Islet of Langerhans (tissue), 1 donor: ENCODE measurements around the gene USP3.
A peak's percentile ranks its signal among the peaks of the same experiment; 100 is the strongest.

Experiments
- FAIRE-seq: peaks from one replicate; lab custom pipeline; 2011; peaks lifted over from hg19 to GRCh38; lab: Jason Lieb, UNC

Gene USP3

GRCh38 chr15:63595688-63596087 lies 91.3 kb downstream of the USP3 start:
- no peak for FAIRE-seq

DNA sequence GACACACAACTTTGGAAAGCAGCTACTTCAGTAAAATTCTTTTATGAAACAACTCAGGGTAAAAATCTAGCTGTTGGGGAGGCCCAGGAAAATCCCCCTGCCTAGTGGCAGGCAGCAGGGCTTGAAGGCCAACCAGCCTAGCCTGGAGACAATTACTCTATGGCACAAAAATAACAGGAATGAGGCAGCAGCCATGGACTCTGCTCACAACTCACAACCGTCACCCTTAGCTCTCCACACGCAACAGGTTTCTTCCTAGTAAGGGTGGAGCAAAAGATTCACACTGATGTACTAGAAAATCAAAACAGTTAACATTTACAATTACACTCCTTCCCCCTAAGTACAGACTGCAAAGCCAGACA lies 92.3 kb downstream of the USP3 start:
- FAIRE-seq: no peak

DNA sequence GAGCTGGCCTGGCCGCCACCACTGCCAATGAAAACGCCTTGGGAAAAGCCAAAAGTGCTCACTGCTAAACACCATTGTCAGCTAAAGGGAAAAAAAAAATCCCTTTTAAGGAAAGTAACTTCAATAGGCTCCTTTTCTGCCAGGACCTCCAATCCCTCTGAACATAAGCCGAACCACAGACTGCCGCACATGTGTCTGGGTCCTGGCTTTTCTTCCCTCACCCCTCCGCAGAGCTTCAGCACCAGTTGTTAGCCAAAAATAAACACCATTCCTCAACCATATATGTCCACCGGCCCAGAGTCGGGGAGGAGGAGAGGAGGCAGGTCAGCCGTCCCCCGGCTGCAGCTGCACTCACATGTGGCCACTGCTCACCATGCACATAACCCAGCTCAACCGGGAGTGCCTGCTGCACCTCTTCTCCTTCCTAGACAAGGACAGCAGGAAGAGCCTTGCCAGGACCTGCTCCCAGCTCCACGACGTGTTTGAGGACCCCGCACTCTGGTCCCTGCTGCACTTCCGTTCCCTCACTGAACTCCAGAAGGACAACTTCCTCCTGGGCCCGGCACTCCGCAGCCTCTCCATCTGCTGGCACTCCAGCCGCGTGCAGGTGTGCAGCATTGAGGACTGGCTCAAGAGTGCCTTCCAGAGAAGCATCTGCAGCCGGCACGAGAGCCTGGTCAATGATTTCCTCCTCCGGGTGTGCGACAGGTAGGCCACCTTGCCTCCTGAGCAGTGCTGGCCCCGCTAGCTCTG lies 92.8 kb downstream of the USP3 start, which contains the start of gene FBXL22:
FBXL22 (plus strand) TSS at position 350 of the 753 bp plus-strand sequence; CDS start at position 356, 6 bp downstream.
- no peak for FAIRE-seq

GRCh38 chr15:63597821-63598220 lies 93.4 kb downstream of the USP3 start:
- FAIRE-seq: no peak

GRCh38 chr15:63598473-63599400 lies 94.3 kb downstream of the USP3 start:
- no peak for FAIRE-seq

DNA sequence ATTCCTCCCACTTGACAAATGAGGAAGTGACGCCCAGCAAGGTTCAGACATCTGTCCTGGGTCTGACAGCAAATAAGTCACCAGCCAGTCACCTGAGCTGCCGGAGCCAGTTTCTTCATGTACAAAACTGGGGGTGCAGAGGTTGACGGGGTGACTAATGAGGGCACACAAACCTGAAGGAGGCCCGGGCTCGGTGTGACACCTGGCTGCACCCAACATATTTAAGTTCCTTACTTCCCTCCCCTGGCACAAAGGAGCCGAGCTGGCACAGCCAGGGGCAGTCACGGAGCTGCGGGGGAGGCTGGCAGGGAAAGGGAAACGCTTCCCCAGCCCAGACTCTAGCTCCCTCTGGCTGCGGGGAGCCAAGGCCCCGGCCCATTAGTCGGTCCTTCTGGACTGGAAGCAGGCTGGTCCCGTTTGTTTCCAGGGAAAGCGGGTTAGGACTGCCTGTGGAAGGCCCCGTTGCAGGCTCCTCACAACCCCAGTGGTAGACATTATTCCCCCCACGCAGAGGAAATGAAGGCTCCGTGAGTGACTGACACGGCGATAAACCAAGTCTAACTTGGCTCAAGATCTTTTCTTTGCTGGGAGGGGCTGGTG lies 95.1 kb downstream of the USP3 start:
- no peak for FAIRE-seq

DNA sequence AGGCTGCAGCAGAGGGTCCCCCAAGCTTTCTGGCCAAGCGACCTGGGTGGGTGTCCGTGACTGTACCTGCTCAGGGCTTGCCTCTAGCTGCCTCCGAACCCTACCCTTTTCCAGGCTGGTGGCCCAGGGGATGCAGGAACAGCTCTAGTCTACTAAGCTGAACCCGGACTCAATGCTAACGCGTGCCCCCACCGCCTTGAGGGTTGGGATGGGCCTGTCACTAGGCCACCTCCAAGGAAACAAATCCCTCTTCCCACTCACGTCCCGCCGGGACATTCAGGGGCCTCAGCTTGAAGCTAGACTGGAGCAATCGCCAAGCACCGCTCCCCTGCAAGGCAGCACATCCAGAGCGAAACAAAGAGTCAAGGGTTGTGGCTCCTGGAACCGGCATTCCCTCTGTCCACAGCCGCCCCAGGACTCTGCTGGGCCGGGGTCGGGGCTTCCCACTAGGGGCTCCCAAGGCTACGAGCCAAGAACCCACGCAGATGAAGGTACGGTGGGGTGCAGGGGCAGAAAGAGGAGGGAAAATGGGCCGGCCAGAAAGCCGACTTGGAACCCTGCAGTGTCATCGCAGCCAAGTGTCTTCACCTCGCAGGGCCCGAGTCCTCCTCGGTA lies 95.7 kb downstream of the USP3 start:
- no peak for FAIRE-seq

- FAIRE-seq: no peak
These were observed 96.2 kb downstream of the USP3 start for GRCh38 chr15:63600616-63601025.

- FAIRE-seq: no peak
These were observed 96.8 kb downstream of the USP3 start for GRCh38 chr15:63601026-63601703.

DNA sequence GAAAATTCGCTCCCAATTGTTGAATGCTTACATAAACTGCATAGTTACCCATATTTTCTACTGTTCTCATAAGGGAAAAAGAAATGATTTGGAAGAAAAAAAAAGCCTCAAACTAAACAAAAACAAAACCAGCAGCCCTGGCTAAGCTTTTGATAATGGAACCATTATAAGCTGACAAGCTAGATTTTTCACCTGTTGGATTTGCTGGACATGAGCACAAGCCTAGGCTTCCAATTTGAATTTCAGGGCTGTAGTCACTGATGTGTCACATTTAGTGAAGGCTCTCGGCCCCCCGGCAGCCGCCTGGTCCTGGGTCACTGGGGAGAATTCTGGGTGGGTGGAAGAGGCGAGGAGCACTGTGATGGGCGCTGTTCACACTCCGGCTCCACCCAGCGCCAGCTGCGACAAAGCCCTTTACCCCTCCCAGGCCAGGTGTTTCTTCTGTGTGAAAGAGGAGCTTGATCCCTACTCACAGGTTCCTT lies 97.4 kb downstream of the USP3 start:
- FAIRE-seq: no peak

DNA sequence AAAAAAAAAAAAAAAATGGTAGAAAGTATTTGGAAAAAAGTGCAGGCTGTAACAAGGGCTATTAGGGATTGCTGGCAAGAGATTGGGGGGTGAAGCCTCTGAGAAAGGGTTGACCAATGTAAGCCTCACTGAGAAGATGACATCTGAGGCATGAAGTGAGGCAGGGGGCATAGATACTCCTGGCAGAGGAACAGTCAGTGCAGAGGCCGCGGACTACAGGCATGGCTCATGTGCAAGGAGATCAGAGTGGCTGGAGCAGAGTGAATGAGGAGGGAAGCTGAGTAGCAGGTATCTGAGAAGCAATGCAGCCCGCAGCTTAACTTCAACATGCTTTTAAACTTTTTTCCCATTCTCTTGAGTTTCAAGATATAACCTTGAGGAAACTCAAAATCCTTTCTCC lies 98.2 kb downstream of the USP3 start:
- no peak for FAIRE-seq

DNA sequence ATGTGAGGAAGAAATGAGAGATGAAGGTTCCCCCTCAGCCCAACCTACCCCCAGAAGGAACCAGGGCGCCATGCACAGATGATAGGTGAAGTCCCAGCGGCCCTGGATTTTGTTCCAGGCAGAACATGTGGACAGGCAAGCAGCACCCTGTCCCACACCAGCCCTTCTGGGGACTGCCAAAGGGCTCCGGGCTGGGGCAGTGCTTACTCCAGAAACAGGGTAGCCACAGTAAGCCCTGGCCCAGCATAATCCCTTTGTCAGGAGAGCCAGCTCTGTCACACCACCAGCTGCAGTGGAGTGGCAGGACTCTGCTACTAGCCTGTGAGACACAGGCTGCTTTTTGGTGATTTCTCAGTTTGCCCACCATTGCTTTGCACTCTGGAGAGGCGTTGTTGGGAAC lies 99.1 kb downstream of the USP3 start:
- no peak for FAIRE-seq

- FAIRE-seq: no peak
These were observed 99.9 kb downstream of the USP3 start for GRCh38 chr15:63604281-63604680.

GRCh38 chr15:63605036-63605435 lies 100.6 kb downstream of the USP3 start:
- no peak for FAIRE-seq

- FAIRE-seq: no peak
These were observed 101.4 kb downstream of the USP3 start for GRCh38 chr15:63605816-63606215.

DNA sequence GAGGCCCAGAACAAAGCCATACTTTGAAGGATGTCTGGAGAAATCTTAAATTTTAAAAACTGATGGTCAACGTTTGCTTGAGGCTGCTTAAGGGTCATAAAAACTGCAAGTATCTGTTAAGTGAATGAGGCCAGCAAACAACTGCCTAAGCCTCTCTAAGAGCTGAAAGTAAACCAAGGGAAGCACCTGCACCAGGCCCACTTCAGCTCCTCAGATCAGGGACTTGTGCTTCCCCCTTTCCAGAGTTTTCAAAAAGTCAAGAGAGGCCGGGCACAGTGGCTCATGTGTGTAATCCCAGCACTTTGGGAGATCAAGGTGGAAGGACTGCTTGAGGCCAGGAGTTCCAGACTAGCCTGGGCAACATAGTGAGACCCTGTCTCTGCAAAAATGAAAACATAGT lies 101.9 kb downstream of the USP3 start:
- FAIRE-seq: no peak

DNA sequence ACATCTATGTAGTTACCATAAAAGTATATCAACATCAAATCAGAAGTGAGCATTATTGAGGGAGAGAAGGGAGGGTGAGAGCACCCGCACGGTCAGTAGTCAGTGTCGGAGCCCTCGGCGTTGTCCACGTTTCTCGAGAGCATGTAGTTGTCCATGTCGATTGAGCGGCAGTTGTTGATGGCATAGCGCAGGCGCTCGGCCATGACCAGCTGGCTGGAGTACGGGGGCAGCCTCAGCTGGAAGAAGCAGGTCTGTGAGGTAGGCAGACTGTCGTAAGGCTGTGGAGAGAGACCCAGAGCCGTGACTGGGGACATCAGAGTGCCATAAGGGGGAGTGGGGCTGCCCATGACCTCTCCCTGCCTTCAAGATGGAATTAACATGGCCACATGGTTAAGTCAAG lies 104.6 kb downstream of the USP3 start:
- FAIRE-seq: no peak

DNA sequence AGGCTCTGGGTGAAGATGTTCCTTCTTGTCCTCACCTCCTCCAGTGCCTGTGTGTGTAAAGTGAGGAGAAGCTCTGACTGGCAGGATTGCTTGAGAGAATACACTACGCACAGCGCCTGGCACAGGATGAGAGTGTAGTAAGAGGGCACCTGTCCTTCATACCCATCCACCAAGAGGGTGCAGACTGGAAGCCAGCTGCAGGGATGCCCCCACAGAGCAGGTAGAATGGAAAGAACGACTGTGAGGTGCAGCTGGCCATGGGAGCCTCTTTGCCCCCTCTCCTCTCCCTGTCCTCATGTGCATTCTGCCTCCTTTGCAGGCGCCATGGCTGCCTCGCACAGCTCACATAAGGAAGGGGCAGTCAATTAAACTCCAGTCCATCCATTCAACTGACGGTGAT lies 105.1 kb downstream of the USP3 start:
- FAIRE-seq: no peak

DNA sequence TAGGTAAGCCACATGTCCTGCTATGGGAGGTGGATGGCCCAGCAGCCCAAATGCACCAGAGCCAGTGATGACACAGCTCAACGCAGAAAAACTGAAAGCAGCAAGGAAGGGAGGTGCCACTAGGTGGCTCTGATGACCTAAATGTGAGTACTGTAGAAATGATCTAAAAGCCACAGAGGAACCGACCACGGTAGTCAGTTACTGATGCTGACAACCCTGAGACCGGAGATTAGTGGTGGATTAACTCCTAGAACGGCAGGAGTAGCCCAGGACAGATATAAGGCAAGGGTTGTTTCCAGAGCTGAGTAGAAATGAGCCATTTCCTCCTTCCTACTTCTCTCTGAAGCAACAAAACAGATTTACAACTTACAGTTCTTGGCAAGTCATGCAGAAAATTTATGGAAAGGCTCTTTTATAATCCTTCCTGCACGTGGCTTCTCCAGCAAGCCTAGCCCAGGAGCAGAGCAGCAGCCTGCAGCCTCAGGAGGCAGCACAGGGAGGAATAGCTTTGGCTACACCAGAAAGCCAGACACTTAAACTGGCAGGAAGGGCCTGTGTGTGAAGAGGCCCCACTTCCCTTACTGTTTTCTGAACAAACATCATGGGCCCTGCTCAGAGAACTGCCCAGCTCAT lies 105.9 kb downstream of the USP3 start:
- FAIRE-seq: peak; percentile 85

DNA sequence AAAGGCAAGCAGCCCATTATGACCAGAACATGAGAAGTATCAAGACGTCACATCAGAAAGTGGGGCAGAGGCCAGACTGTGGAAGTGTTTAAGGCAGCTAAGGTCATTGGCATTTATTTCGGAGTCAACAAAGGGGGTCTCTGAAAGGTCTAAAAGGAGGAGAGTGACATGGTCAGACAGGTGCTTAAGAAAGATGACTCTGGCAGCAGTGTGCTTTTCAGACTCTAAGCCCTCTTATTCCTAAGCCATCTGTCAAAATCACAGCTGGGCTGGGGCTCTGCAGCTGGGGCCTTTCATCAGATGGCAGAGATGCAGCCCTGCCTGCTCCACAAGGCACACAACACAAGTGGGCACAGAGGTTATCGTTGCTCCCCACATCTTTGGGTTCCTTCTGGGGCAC lies 106.8 kb downstream of the USP3 start:
- FAIRE-seq: no peak

DNA sequence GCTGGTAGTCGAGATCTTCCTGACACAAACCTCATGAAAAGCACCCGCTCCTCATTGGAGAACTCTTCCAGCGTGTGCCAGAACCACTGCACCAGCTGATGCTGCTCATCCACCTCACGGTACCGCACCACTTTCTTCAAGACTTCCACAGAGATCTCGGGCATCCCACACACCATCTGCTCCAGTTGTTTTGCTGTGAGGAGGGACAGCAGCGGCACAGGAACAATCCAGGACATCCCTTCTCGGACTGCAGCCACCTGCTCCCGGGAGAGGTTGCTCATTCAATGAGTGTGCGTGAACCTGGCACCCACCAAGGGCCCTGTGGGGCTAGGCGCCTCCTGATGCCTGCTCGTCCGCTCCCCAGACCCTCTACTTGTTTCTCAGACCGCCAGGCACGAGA lies 107.9 kb downstream of the USP3 start:
- no peak for FAIRE-seq
